Natural killer cell (primary cell): ENCODE measurements around the gene DIAPH2. TPM values are rescaled to one million over a fixed set of nuclear protein-coding genes. Genes with fewer than 3 reads are reported as not detected.
A peak's percentile ranks its signal among the peaks of the same experiment; 100 is the strongest.

Experiments
- ATAC-seq, 3 donors: fragments of 150-1000 bp in 2 of 3; fragments of 200-7000 bp in 1 of 3; cut with Tn5 transposase; 1 replicate in 1 of 3; 2 replicates in 2 of 3; pipeline ENCODE4 v1.10.0; 2021; ENCODE audit warnings: mild to moderate bottlenecking in 2 of 3, moderate library complexity in 2 of 3
- DNase-seq, 2 donors: peaks; one replicate each; pipeline versions ENCODE4 v3.0.0 to v3.0.0-alpha.2; 2013 to 2021; ENCODE audit warnings: mixed read lengths in 1 of 2
- H3K27ac ChIP-seq: one replicate; pipeline ENCODE4 v1.5.1; 2013; ENCODE audit warnings: mild to moderate bottlenecking, low read length
- H3K27me3 ChIP-seq: one replicate; pipeline ENCODE4 v1.6.1; 2013; ENCODE audit warnings: low read length; ENCODE audit not compliant: control insufficient read depth, insufficient read depth
- H3K36me3 ChIP-seq: one replicate; pipeline ENCODE4 v1.6.1; 2013; ENCODE audit warnings: low read length; ENCODE audit not compliant: control insufficient read depth, insufficient read depth
- H3K4me1 ChIP-seq: one replicate; pipeline ENCODE4 v1.6.1; 2013; ENCODE audit warnings: low read length; ENCODE audit not compliant: control insufficient read depth, insufficient read depth
- H3K4me3 ChIP-seq: one replicate; pipeline ENCODE4 v1.5.1; 2013; ENCODE audit warnings: low read length
- H3K9me3 ChIP-seq: one replicate; pipeline ENCODE4 v1.6.1; 2013; ENCODE audit warnings: low read length; ENCODE audit not compliant: control insufficient read depth, insufficient read depth
- H3K27ac Mint-ChIP-seq, 2 donors: one replicate each; pipeline ENCODE4 v1.8.0; 2022; ENCODE audit warnings: mild to moderate bottlenecking in 2 of 2, mixed read lengths in 2 of 2, moderate library complexity in 1 of 2
- H3K27me3 Mint-ChIP-seq, 2 donors: one replicate each; pipeline ENCODE4 v1.8.0; 2022; ENCODE audit warnings: low read depth in 2 of 2, mixed read lengths in 2 of 2
- H3K36me3 Mint-ChIP-seq: one replicate; pipeline ENCODE4 v1.8.0; 2022; ENCODE audit warnings: mixed read lengths
- H3K4me1 Mint-ChIP-seq, 2 donors: one replicate each; pipeline ENCODE4 v1.8.0; 2022; ENCODE audit warnings: mixed read lengths in 2 of 2
- H3K4me3 Mint-ChIP-seq: one replicate; pipeline ENCODE4 v1.8.0; 2022; ENCODE audit warnings: mild to moderate bottlenecking, moderate library complexity, mixed read lengths
- H3K9me3 Mint-ChIP-seq, 2 donors: one replicate each; pipeline ENCODE4 v1.8.0; 2022; ENCODE audit warnings: mixed read lengths in 2 of 2
- WGBS: methylation state at CpG from one replicate; pipeline ENCODE4 v1.1.7; 2013; ENCODE audit warnings: missing lambda C conversion rate; ENCODE audit not compliant: insufficient coverage; 5-methylcytosine and 5-hydroxymethylcytosine counted together
- intact Hi-C: fragments of 100-400 bp; cut with micrococcal nuclease; formaldehyde crosslinking; loops from one replicate; pipeline ENCODE4 v1.14.2; 2022
- total RNA-seq, 4 donors: library from RNA; stranded (reverse); fragments of 120-200 nt in 1 of 4; gene quantifications; one replicate each; pipeline versions ENCODE4 v1.2.3 to v1.2.4, GENCODE V29; 2013 to 2022
- TF ChIP-seq, protein P1 (sequence below): fragments of 200-600 bp; IDR thresholded peaks from one replicate; pipeline ENCODE4 v1.8.0; 2022; ENCODE audit warnings: antibody characterized with exemption

Gene DIAPH2
- 10 to 100 TPM; 17.0 to 18.2 (median 17.0) TPM for total RNA-seq
- 36.5 TPM for total RNA-seq (2013)

DNA sequence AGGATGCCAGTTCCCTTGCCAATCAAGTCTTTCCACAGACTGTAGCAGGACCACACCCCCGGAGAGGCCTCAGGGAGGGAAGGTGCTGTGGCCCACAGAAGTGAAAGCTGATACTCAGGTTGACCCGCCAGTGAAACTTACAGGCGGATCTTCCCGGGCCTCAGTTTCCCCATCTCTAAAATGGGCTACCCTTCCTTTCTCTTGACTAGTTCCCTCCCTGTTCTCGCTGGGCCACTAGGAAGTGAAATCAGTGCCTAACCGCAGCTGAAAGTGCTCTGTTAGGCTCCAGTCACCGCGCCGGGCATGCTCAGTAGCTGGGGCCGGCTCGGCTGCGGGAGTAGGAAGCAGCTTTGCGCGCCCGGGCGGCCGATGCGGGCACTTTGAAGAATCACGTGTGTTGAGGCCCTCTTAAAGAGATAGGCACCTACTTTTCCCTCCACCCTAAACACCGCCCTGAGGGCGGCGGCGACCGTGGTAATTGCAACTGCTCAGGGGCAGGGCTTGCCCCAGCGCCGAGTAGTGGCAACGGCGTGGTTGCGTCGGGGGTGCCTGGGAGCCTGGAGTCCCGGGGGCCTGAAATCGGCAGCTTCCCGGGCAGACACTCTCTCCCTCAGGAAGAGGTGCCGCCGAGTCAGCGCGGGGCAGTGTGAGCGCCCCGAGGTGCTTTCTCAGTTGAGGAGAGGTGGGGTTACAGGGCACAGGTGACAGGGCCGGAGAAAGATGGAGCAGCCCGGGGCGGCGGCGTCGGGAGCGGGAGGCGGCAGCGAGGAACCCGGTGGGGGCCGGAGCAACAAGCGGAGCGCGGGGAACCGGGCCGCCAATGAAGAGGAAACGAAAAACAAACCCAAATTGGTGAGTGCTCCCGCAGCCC is at the start of gene DIAPH2:
TSS of gene DIAPH2 (plus strand) at position 504 of the 871 bp plus-strand sequence.
- H3K4me3 Mint-ChIP-seq: peak within 1 kb of the TSS; percentile 97
- no peaks in the 10 kb centered on the region for H3K9me3 ChIP-seq
- peak within 1 kb of the TSS; percentile 81 to 98 for H3K27ac Mint-ChIP-seq
- 0% methylated on average over 57 of the region's 57 CpGs for WGBS
- H3K4me3 ChIP-seq: peak within 1 kb of the TSS; percentile 91
- no peaks in the 10 kb centered on the region for H3K9me3 Mint-ChIP-seq
- DNase-seq (peak; percentile 61 to 81), ATAC-seq (peak; percentile 81 to 90 (median 88))
- peaks cover 0 to 6% of the 10 kb centered on the region in 2 donors for H3K27me3 Mint-ChIP-seq
- H3K36me3 ChIP-seq: no peaks in the 10 kb centered on the region
- intact Hi-C loops: no loop called here
- TF ChIP-seq, protein P1, sequence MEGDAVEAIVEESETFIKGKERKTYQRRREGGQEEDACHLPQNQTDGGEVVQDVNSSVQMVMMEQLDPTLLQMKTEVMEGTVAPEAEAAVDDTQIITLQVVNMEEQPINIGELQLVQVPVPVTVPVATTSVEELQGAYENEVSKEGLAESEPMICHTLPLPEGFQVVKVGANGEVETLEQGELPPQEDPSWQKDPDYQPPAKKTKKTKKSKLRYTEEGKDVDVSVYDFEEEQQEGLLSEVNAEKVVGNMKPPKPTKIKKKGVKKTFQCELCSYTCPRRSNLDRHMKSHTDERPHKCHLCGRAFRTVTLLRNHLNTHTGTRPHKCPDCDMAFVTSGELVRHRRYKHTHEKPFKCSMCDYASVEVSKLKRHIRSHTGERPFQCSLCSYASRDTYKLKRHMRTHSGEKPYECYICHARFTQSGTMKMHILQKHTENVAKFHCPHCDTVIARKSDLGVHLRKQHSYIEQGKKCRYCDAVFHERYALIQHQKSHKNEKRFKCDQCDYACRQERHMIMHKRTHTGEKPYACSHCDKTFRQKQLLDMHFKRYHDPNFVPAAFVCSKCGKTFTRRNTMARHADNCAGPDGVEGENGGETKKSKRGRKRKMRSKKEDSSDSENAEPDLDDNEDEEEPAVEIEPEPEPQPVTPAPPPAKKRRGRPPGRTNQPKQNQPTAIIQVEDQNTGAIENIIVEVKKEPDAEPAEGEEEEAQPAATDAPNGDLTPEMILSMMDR: no peak
- H3K27ac ChIP-seq: peak within 1 kb of the TSS; percentile 76
- peaks cover 11% of the 10 kb centered on the region for H3K4me1 ChIP-seq
- no peaks in the 10 kb centered on the region for H3K36me3 Mint-ChIP-seq
- H3K4me1 Mint-ChIP-seq: peaks cover 11 to 35% of the 10 kb centered on the region in 2 donors
- H3K27me3 ChIP-seq: no peaks in the 10 kb centered on the region

DNA sequence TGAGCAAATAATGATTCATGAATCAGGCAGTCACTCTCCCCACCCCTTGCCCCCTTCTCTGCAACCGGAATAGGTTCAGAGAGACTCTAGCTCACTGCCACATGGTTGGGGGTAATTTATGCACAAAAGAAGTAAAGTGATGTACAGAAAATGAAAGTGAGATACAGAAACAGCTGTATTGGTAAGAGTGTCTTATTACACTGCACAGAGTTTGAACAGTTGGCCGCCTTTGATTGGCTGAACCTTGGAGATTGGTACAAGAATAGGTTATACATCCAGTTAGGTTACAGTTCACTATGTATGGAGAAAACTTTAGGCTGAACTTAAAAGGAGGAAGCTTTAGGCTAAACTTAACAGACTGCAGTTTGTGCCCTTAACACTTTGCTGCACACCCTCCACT is 34.6 kb upstream of the DIAPH2 start:
- no peak overlapping the region for H3K27ac ChIP-seq
- H3K4me3 ChIP-seq: no peak overlapping the region
- H3K27ac Mint-ChIP-seq: no peak overlapping the region
- WGBS: 73% methylated on average over 1 of the region's 2 CpGs
- intact Hi-C loops: no loop called here
- no peaks in the 10 kb centered on the region for H3K4me1 ChIP-seq
- ATAC-seq: no peak
- no peak for DNase-seq
- H3K27me3 ChIP-seq: no peaks in the 10 kb centered on the region
- no peaks in the 10 kb centered on the region for H3K9me3 Mint-ChIP-seq
- TF ChIP-seq, protein P1: no peak
- no peaks in the 10 kb centered on the region for H3K4me1 Mint-ChIP-seq
- no peak overlapping the region for H3K4me3 Mint-ChIP-seq
- H3K27me3 Mint-ChIP-seq: peaks cover 8 to 14% of the 10 kb centered on the region in 2 donors
- no peaks in the 10 kb centered on the region for H3K9me3 ChIP-seq
- no peaks in the 10 kb centered on the region for H3K36me3 Mint-ChIP-seq
- H3K36me3 ChIP-seq: no peaks in the 10 kb centered on the region

DNA sequence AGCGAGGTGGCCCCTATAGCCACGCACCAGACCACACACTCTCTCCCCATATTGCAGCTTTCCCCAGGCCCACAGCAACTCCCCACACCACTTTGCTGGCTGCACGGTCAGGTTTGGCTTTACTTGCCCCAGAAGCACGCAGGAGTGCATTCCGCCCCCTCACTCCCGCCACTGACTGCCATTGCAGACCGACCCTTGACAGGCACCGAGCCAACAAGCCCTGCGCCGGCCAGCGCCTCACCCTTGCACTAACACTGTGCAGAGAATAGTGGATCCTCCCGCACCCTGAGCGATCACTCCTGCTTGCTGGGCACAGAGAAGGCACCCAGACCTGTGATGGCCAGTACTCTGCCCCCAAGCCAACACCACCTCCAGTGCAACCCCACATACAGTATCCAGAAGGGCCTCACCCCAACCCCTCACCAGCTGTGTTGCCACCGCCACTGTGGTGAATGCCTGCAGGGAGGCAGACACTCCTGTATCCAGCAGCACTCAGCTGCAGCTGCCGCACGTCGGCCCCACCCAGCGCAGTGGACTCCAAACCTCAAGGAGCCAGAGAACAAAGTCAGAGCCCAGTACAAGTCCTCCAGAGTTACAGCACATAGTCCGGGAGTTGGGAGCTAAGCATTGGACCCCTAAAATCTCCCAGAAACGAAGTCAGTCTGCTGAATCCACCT is 28.6 kb upstream of the DIAPH2 start:
- Mint-ChIP-seq H3K4me1 (no peaks in the 10 kb centered on the region), H3K27ac (no peak overlapping the region), H3K4me3 (no peak overlapping the region), H3K27me3 (peaks cover 14 to 47% of the 10 kb centered on the region in 2 donors), H3K9me3 (no peaks in the 10 kb centered on the region), H3K36me3 (no peaks in the 10 kb centered on the region)
- H3K27ac ChIP-seq: no peak overlapping the region
- H3K27me3 ChIP-seq: no peaks in the 10 kb centered on the region
- no peak overlapping the region for H3K4me3 ChIP-seq
- ATAC-seq (no peak), DNase-seq (no peak)
- no peaks in the 10 kb centered on the region for H3K9me3 ChIP-seq
- intact Hi-C loops: no loop called here
- 93% methylated on average over 16 of the region's 20 CpGs for WGBS
- H3K4me1 ChIP-seq: no peaks in the 10 kb centered on the region
- TF ChIP-seq, protein P1: no peak
- no peaks in the 10 kb centered on the region for H3K36me3 ChIP-seq
